ENCODE results near the gene C5orf47. TPM values are rescaled to one million over a fixed set of nuclear protein-coding genes. Genes with fewer than 3 reads are reported as not detected.

C5orf47 gene, protein sequence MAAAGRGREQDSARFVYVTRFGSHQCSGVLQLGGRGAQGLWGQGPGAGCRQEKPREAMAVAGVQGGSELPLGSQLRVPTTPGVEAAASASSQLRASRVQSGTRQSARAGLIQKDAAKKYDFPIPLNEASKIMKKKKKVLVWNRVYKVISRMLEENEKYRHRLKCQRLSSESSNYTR
- not detected for polyA plus RNA-seq (2012; ENCODE audit: insufficient read length, low read depth)

DNA sequence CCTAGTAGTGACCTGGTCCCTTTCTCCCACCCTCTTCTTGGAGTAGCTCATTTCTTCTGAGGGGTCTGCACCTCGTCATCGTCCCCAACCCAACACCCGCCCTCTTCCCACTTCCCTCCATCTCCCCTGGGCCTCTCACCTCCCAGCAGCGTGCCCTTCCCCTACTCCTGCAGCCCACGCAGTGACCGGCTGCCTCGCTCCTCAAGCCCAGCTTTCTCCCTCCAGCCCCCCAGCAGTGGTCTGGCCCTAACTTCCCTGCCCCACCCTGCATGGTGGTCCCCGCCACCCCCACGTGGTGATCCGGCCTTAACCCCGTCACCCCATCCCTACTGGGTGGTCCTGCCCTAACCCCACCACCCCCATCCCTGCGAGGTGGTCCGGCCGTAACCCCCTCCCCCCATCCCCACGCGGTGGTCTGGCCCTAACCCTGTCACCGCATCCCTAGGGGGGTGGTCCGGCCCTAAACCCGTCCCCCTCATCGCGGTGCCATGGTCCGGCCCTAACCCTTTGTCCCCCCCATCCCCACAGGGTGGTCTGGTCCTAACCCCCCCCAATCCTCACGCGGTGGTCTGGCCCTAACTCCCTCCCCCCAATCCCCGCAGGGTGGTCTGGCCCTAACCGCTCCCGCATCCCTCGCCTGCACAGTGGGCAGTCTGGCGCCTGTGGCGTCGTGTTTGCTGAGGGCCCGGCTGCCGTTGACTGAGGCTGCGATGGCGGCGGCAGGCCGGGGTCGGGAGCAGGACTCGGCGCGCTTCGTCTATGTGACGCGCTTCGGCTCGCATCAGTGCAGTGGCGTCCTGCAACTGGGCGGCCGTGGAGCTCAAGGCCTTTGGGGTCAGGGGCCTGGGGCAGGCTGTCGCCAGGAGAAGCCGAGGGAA is at the start of gene C5orf47:
C5orf47 (plus strand) TSS at position 617 of the 878 bp plus-strand sequence; CDS start at position 711, 94 bp downstream.
- TF ChIP-seq TAF1 (IDR thresholded peaks at IDR 0.05; ENCODE audit: borderline replicate concordance, insufficient read depth, low read length), result no peak
- no peak for TF ChIP-seq SIN3A (IDR thresholded peaks at IDR 0.05; ENCODE audit: borderline replicate concordance, insufficient read depth, low read length)
- TF ChIP-seq FOXP2 (optimal IDR thresholded peaks at IDR 0.05; ENCODE audit: borderline replicate concordance, extremely low read depth, extremely low read length, insufficient read depth), result no peak
- TF ChIP-seq, protein P1, sequence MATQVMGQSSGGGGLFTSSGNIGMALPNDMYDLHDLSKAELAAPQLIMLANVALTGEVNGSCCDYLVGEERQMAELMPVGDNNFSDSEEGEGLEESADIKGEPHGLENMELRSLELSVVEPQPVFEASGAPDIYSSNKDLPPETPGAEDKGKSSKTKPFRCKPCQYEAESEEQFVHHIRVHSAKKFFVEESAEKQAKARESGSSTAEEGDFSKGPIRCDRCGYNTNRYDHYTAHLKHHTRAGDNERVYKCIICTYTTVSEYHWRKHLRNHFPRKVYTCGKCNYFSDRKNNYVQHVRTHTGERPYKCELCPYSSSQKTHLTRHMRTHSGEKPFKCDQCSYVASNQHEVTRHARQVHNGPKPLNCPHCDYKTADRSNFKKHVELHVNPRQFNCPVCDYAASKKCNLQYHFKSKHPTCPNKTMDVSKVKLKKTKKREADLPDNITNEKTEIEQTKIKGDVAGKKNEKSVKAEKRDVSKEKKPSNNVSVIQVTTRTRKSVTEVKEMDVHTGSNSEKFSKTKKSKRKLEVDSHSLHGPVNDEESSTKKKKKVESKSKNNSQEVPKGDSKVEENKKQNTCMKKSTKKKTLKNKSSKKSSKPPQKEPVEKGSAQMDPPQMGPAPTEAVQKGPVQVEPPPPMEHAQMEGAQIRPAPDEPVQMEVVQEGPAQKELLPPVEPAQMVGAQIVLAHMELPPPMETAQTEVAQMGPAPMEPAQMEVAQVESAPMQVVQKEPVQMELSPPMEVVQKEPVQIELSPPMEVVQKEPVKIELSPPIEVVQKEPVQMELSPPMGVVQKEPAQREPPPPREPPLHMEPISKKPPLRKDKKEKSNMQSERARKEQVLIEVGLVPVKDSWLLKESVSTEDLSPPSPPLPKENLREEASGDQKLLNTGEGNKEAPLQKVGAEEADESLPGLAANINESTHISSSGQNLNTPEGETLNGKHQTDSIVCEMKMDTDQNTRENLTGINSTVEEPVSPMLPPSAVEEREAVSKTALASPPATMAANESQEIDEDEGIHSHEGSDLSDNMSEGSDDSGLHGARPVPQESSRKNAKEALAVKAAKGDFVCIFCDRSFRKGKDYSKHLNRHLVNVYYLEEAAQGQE (IDR thresholded peaks at IDR 0.05; ENCODE audit: insufficient read depth in 1 of 2, low read depth in 2 of 2, low read length in 2 of 2), result no peak

DNA sequence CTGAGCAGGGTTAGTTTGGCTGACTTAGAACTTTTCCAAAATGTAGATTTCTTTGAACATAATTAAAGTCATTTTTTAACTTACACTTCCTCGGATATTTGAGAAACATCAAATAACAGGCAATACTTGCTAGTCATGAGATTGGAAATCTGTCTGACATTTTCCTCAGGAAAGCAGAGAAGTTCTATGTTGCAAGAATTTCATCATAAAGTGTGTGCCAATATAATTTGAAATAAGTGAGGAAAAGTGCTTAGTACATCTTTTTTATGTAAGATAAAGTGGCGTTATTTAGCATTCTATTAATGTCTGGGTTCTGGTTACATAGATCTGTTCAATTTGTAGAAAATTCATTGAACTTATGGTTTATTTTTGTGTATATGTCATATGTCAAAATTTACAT is 48.7 kb upstream of the C5orf47 start:
- TF ChIP-seq, protein P1 (IDR thresholded peaks at IDR 0.05; ENCODE audit: insufficient read depth in 1 of 2, low read depth in 2 of 2, low read length in 2 of 2), result no peak
- TF ChIP-seq POLR2AphosphoS5 (IDR thresholded peaks at IDR 0.05; ENCODE audit: low read depth, low read length) (no peak), SIN3A (IDR thresholded peaks at IDR 0.05; ENCODE audit: borderline replicate concordance, insufficient read depth, low read length) (no peak), FOXP2 (optimal IDR thresholded peaks at IDR 0.05; ENCODE audit: borderline replicate concordance, extremely low read depth, extremely low read length, insufficient read depth) (no peak), TAF1 (IDR thresholded peaks at IDR 0.05; ENCODE audit: borderline replicate concordance, insufficient read depth, low read length) (no peak)

DNA sequence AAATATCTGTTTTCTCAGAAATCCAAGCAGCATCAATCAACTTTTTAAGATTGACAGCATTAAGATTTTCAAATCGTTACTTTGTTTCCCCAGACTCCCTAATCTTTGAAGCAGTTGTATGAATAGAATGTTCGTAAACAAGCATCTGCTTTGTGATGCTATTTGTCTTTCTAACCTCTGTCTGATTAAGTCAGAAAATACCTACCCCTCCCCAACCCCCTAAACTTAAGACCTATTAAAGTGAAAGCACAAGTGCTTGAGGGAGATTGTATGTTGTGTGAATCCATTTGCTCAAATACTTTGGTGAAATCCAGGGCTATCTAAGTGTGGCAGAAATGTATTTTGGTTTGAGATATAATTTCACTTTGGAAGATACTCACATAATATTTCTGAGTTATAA is 47.9 kb upstream of the C5orf47 start:
- TF ChIP-seq POLR2AphosphoS5 (IDR thresholded peaks at IDR 0.05; ENCODE audit: low read depth, low read length), result no peak
- TF ChIP-seq, protein P1 (IDR thresholded peaks at IDR 0.05; ENCODE audit: insufficient read depth in 1 of 2, low read depth in 2 of 2, low read length in 2 of 2), result no peak
- no peak for TF ChIP-seq FOXP2 (optimal IDR thresholded peaks at IDR 0.05; ENCODE audit: borderline replicate concordance, extremely low read depth, extremely low read length, insufficient read depth)
- no peak for TF ChIP-seq TAF1 (IDR thresholded peaks at IDR 0.05; ENCODE audit: borderline replicate concordance, insufficient read depth, low read length)
- no peak for TF ChIP-seq SIN3A (IDR thresholded peaks at IDR 0.05; ENCODE audit: borderline replicate concordance, insufficient read depth, low read length)

DNA sequence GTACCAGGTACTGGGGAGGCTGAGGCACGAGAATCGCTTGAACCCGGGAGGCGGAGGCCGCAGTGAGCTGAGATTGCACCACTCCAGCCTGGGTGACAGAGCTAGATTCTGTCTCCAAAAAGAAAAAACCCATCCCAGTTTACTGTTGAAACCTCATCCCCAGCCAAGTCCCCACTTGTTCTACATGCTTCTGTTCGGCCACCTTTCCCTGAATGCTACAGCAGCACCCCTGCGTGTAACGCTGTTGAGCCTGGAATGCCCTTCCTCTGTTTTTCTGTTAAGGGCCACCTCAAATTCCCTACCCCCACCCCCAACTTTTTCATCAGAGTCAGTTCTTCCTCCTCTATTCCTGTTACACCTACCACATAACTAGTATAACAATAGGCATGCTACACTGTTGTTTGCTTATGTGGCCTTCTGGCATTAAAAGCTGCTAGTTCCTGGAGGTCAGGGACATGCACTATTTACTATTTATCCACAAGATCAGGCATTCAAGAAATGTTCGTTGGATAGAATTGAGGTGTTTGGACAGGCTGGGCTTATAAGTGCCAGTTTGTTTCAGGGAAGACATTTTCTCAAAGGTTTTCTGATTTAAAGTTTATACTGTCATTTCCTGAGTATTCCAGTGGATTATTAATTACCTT is 47.1 kb upstream of the C5orf47 start:
- TF ChIP-seq TAF1 (IDR thresholded peaks at IDR 0.05; ENCODE audit: borderline replicate concordance, insufficient read depth, low read length) (no peak), POLR2AphosphoS5 (IDR thresholded peaks at IDR 0.05; ENCODE audit: low read depth, low read length) (no peak)
- TF ChIP-seq, protein P1 (IDR thresholded peaks at IDR 0.05; ENCODE audit: insufficient read depth in 1 of 2, low read depth in 2 of 2, low read length in 2 of 2), result no peak

Measured in PFSK-1 (cell line).